HEK293 (cell line): ENCODE data around the gene CROT.

Experiments used
- CTCF ChIA-PET: fragments of 350-600 bp; formaldehyde crosslinking; extraction: SDS; loops from one replicate; lab custom pipeline; 2021; ENCODE audit warnings: antibody characterized with exemption; lab: Yijun Ruan, JAX
- POLR2A ChIA-PET: fragments of 300-600 bp; formaldehyde crosslinking; extraction: SDS; loops from one replicate; lab custom pipeline; 2020; ENCODE audit warnings: antibody characterized with exemption, inconsistent platforms; lab: Yijun Ruan, JAX
- H3K27ac ChIP-seq: fragments of 200-500 bp; sonication (Bioruptor generic); 2 replicates; pipeline ENCODE4 v1.5.1; 2014; ENCODE audit warnings: low read depth, low read length, control low read depth, inconsistent platforms; ENCODE audit errors: extremely low read depth
- H3K36me3 ChIP-seq, 2 experiments: fragments of 200-500 bp in 1 of 2; sonication (Bioruptor generic) in 1 of 2; 1 replicate in 1 of 2; 2 replicates in 1 of 2; pipeline ENCODE4 v1.5.1; 2014 to 2017; ENCODE audit warnings: inconsistent platforms in 2 of 2, low read length in 2 of 2; ENCODE audit not compliant: control insufficient read depth in 2 of 2, insufficient read depth in 1 of 2
- H3K4me1 ChIP-seq: fragments of 200-500 bp; sonication (Bioruptor generic); 2 replicates; pipeline ENCODE4 v1.5.1; 2014; ENCODE audit warnings: mild to moderate bottlenecking, low read length, inconsistent platforms; ENCODE audit not compliant: control insufficient read depth, insufficient read depth
- H3K4me3 ChIP-seq: 2 replicates; pipeline ENCODE4 v1.5.1; 2011; ENCODE audit warnings: low read depth, mild to moderate bottlenecking, control low read depth, low read length, moderate library complexity
- H3K9me3 ChIP-seq: fragments of 200-500 bp; sonication (Bioruptor generic); 2 replicates; pipeline ENCODE4 v1.5.1; 2014; ENCODE audit warnings: low read depth, low read length, inconsistent platforms; ENCODE audit not compliant: control insufficient read depth, insufficient read depth
- EGR2 ChIP-seq: fragments of 450-650 bp; formaldehyde crosslinking; IDR thresholded peaks from 2 replicates; pipeline ENCODE4 v1.5.1; 2016; ENCODE audit warnings: low read depth, missing biosample characterization, missing genetic modification characterization
- MZF1 ChIP-seq: fragments of 450-650 bp; formaldehyde crosslinking; IDR thresholded peaks from 2 replicates; pipeline ENCODE4 v1.5.1; 2017; ENCODE audit warnings: missing biosample characterization, missing genetic modification characterization, borderline replicate concordance
- SCRT2 ChIP-seq: fragments of 450-650 bp; formaldehyde crosslinking; IDR thresholded peaks from 2 replicates; pipeline ENCODE4 v1.5.1; 2016; ENCODE audit warnings: missing biosample characterization, missing genetic modification characterization
- TRIM28 ChIP-seq: IDR thresholded peaks from 2 replicates; pipeline ENCODE4 v1.6.1; 2011; ENCODE audit warnings: low read length, control low read depth, borderline replicate concordance
- ZEB2 ChIP-seq: fragments of 450-650 bp; formaldehyde crosslinking; IDR thresholded peaks from 2 replicates; pipeline ENCODE4 v1.5.1; 2016; ENCODE audit warnings: missing biosample characterization, missing genetic modification characterization
- ZIC2 ChIP-seq: fragments of 450-650 bp; formaldehyde crosslinking; IDR thresholded peaks from 2 replicates; pipeline ENCODE4 v1.5.1; 2016; ENCODE audit warnings: missing biosample characterization, missing genetic modification characterization
- ZNF112 ChIP-seq: fragments of 450-650 bp; formaldehyde crosslinking; IDR thresholded peaks from 2 replicates; pipeline ENCODE4 v1.5.0; 2017; ENCODE audit warnings: missing biosample characterization, missing genetic modification characterization
- ZNF121 ChIP-seq: fragments of 450-650 bp; formaldehyde crosslinking; IDR thresholded peaks from 2 replicates; pipeline ENCODE4 v1.5.1; 2016; ENCODE audit warnings: missing biosample characterization, missing genetic modification characterization
- ZNF184 ChIP-seq: fragments of 450-650 bp; IDR thresholded peaks from 2 replicates; pipeline ENCODE4 v1.5.1; 2018; ENCODE audit warnings: missing biosample characterization, mild to moderate bottlenecking, missing genetic modification characterization
- ZNF23 ChIP-seq: fragments of 450-650 bp; formaldehyde crosslinking; IDR thresholded peaks from 2 replicates; pipeline ENCODE4 v1.5.1; 2016; ENCODE audit warnings: missing biosample characterization, missing genetic modification characterization, borderline replicate concordance
- ZNF24 ChIP-seq: fragments of 450-650 bp; formaldehyde crosslinking; IDR thresholded peaks from 2 replicates; pipeline ENCODE4 v1.5.1; 2016; ENCODE audit warnings: missing biosample characterization, missing genetic modification characterization
- ZNF302 ChIP-seq: fragments of 450-650 bp; formaldehyde crosslinking; IDR thresholded peaks from 2 replicates; pipeline ENCODE4 v1.5.1; 2016; ENCODE audit warnings: missing biosample characterization, missing genetic modification characterization, low read depth
- ZNF423 ChIP-seq: fragments of 450-650 bp; formaldehyde crosslinking; IDR thresholded peaks from 2 replicates; pipeline ENCODE4 v1.5.1; 2016; ENCODE audit warnings: missing biosample characterization, missing genetic modification characterization
- ZNF529 ChIP-seq: fragments of 450-650 bp; formaldehyde crosslinking; IDR thresholded peaks from 2 replicates; pipeline ENCODE4 v1.5.1; 2017; ENCODE audit warnings: missing genetic modification characterization, missing biosample characterization; ENCODE audit not compliant: insufficient replicate concordance
- ZNF548 ChIP-seq: fragments of 450-650 bp; formaldehyde crosslinking; IDR thresholded peaks from 2 replicates; pipeline ENCODE4 v1.5.1; 2016; ENCODE audit warnings: missing biosample characterization, missing genetic modification characterization
- ZNF561 ChIP-seq: fragments of 450-650 bp; IDR thresholded peaks from 2 replicates; pipeline ENCODE4 v1.5.1; 2018; ENCODE audit warnings: missing biosample characterization, missing genetic modification characterization, borderline replicate concordance
- ZNF600 ChIP-seq: fragments of 450-650 bp; formaldehyde crosslinking; IDR thresholded peaks from 2 replicates; pipeline ENCODE4 v1.5.1; 2016; ENCODE audit warnings: missing biosample characterization, missing genetic modification characterization
- ZNF654 ChIP-seq: fragments of 450-650 bp; formaldehyde crosslinking; IDR thresholded peaks from 2 replicates; pipeline ENCODE4 v1.5.1; 2016; ENCODE audit warnings: low read depth, missing biosample characterization, missing genetic modification characterization
- ZNF664 ChIP-seq: fragments of 450-650 bp; formaldehyde crosslinking; IDR thresholded peaks from 2 replicates; pipeline ENCODE4 v1.5.1; 2016; ENCODE audit warnings: missing biosample characterization, missing genetic modification characterization
- TF ChIP-seq, protein P1 (sequence below): fragments of 450-650 bp; formaldehyde crosslinking; IDR thresholded peaks from 2 replicates; pipeline ENCODE4 v1.5.1; 2016; ENCODE audit warnings: missing biosample characterization, missing genetic modification characterization
- TF ChIP-seq, protein P2 (sequence below): fragments of 450-650 bp; formaldehyde crosslinking; IDR thresholded peaks from 2 replicates; pipeline ENCODE4 v1.5.1; 2017; ENCODE audit warnings: missing biosample characterization, missing genetic modification characterization
- TF ChIP-seq, protein P3 (sequence below): fragments of 450-650 bp; formaldehyde crosslinking; IDR thresholded peaks from 2 replicates; pipeline ENCODE4 v1.5.1; 2016; ENCODE audit warnings: missing biosample characterization, missing genetic modification characterization
- TF ChIP-seq, protein P4 (sequence below): fragments of 450-650 bp; formaldehyde crosslinking; IDR thresholded peaks from 2 replicates; pipeline ENCODE4 v1.5.1; 2016; ENCODE audit warnings: missing biosample characterization, missing genetic modification characterization, low read depth

CROT gene

DNA sequence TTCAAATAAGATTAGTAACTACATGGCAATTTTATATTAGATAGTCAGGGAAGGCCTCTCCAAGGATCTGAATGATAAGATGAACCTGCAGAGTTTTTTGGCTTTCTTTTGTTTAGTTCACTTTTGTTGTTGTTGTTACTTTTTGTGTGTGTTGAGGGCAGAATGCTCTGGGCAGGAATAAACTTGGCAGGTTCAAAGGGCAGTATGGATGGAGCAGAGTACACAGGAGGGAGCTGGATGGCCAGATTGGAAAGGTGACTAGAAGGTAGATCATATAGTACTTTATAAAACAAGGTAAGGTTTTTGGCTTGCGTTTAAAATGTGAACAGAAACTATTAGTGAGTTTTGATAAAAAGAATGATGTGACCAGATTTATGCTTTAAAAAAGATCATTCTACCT is 17.9 kb downstream of the CROT start:
- H3K36me3 ChIP-seq = peaks cover 5 to 15% of the 10 kb centered on the region in 2 experiments; a peak in 1 of 3 replicates
- CTCF ChIA-PET = no interaction called here
- POLR2A ChIA-PET = no interaction called here
- no peak overlapping the region for H3K27ac ChIP-seq
- no peak for TF ChIP-seq ZNF184
- TF ChIP-seq ZNF529 = no peak
- TF ChIP-seq, protein P1, sequence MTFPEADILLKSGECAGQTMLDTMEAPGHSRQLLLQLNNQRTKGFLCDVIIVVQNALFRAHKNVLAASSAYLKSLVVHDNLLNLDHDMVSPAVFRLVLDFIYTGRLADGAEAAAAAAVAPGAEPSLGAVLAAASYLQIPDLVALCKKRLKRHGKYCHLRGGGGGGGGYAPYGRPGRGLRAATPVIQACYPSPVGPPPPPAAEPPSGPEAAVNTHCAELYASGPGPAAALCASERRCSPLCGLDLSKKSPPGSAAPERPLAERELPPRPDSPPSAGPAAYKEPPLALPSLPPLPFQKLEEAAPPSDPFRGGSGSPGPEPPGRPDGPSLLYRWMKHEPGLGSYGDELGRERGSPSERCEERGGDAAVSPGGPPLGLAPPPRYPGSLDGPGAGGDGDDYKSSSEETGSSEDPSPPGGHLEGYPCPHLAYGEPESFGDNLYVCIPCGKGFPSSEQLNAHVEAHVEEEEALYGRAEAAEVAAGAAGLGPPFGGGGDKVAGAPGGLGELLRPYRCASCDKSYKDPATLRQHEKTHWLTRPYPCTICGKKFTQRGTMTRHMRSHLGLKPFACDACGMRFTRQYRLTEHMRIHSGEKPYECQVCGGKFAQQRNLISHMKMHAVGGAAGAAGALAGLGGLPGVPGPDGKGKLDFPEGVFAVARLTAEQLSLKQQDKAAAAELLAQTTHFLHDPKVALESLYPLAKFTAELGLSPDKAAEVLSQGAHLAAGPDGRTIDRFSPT (tag by site-specific recombination) = no peak
- TF ChIP-seq MZF1 (tag by site-specific recombination) = no peak
- no peak for TF ChIP-seq ZEB2 (tag by site-specific recombination)
- H3K4me3 ChIP-seq = no peak overlapping the region
- H3K4me1 ChIP-seq = no peaks in the 10 kb centered on the region
- no peaks in the 10 kb centered on the region for H3K9me3 ChIP-seq

DNA sequence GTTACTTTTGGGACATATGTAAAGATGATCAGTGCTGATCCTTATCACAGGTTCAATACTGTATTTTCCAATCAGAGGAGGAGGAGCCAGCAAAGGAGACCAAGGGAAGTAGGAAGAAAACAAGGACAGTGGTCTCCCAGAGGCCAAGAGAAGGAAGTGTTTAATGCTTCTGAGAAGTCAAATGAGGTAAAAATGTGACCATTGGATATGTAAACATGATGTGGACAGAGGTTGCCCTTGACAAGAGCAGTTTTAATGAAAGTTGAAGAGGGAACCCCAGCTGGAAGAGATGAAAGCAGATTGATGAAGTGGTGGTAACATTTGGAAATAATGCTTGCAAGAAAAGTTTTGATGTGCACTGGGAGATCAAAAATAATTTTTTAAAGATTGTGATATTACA is 18.8 kb downstream of the CROT start:
- ChIA-PET CTCF (no interaction called here), POLR2A (no interaction called here)
- Histone ChIP-seq H3K4me3 (no peak overlapping the region), H3K27ac (no peak overlapping the region), H3K36me3 (peaks cover 5 to 15% of the 10 kb centered on the region in 2 experiments; a peak in 1 of 3 replicates), H3K4me1 (no peaks in the 10 kb centered on the region), H3K9me3 (no peaks in the 10 kb centered on the region)
- TF ChIP-seq ZNF24 = no peak
- TF ChIP-seq ZNF112 = no peak
- TF ChIP-seq ZNF664 (tag by site-specific recombination) = no peak
- no peak for TF ChIP-seq ZNF600 (tag by site-specific recombination)
- TF ChIP-seq ZNF548 (tag by site-specific recombination) = no peak
- no peak for TF ChIP-seq ZNF423
- no peak for TF ChIP-seq ZIC2 (tag by site-specific recombination)
- TF ChIP-seq SCRT2 (tag by site-specific recombination) = no peak
- TF ChIP-seq, protein P2, sequence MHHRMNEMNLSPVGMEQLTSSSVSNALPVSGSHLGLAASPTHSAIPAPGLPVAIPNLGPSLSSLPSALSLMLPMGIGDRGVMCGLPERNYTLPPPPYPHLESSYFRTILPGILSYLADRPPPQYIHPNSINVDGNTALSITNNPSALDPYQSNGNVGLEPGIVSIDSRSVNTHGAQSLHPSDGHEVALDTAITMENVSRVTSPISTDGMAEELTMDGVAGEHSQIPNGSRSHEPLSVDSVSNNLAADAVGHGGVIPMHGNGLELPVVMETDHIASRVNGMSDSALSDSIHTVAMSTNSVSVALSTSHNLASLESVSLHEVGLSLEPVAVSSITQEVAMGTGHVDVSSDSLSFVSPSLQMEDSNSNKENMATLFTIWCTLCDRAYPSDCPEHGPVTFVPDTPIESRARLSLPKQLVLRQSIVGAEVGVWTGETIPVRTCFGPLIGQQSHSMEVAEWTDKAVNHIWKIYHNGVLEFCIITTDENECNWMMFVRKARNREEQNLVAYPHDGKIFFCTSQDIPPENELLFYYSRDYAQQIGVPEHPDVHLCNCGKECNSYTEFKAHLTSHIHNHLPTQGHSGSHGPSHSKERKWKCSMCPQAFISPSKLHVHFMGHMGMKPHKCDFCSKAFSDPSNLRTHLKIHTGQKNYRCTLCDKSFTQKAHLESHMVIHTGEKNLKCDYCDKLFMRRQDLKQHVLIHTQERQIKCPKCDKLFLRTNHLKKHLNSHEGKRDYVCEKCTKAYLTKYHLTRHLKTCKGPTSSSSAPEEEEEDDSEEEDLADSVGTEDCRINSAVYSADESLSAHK (tag by site-specific recombination) = no peak
- no peak for TF ChIP-seq ZNF302 (tag by site-specific recombination)

DNA sequence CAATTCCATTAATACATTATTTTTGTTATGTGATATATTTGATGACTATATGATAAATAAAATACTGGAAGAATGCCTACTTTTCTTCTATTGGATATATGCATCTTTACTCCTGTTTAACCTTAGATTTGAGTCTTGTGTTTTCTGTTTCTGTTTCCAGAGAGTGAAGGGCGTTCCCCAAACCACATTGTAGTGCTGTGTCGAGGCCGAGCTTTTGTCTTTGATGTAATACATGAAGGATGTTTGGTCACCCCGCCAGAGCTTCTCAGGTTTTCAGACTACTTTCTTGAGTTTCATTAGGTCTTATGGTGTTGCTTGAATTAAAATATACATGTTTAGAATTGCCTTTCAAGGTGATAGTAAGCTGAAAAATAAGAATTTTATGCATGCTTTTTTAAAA is 23.8 kb downstream of the CROT start:
- no peak overlapping the region for H3K27ac ChIP-seq
- peaks cover 7 to 11% of the 10 kb centered on the region in 2 experiments; a peak in 2 of 3 replicates for H3K36me3 ChIP-seq
- POLR2A ChIA-PET = no interaction called here
- no peaks in the 10 kb centered on the region for H3K9me3 ChIP-seq
- TF ChIP-seq ZNF654 (tag by site-specific recombination) (no peak), ZNF561 (tag by site-specific recombination) (no peak), EGR2 (no peak), ZNF23 (no peak), ZNF121 (no peak), TRIM28 (no peak)
- TF ChIP-seq, protein P3, sequence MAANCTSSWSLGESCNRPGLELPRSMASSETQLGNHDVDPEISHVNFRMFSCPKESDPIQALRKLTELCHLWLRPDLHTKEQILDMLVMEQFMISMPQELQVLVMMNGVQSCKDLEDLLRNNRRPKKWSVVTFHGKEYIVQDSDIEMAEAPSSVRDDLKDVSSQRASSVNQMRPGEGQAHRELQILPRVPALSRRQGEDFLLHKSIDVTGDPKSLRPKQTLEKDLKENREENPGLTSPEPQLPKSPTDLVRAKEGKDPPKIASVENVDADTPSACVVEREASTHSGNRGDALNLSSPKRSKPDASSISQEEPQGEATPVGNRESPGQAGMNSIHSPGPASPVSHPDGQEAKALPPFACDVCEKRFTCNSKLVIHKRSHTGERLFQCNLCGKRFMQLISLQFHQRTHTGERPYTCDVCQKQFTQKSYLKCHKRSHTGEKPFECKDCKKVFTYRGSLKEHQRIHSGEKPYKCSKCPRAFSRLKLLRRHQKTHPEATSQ = no peak
- TF ChIP-seq, protein P4, sequence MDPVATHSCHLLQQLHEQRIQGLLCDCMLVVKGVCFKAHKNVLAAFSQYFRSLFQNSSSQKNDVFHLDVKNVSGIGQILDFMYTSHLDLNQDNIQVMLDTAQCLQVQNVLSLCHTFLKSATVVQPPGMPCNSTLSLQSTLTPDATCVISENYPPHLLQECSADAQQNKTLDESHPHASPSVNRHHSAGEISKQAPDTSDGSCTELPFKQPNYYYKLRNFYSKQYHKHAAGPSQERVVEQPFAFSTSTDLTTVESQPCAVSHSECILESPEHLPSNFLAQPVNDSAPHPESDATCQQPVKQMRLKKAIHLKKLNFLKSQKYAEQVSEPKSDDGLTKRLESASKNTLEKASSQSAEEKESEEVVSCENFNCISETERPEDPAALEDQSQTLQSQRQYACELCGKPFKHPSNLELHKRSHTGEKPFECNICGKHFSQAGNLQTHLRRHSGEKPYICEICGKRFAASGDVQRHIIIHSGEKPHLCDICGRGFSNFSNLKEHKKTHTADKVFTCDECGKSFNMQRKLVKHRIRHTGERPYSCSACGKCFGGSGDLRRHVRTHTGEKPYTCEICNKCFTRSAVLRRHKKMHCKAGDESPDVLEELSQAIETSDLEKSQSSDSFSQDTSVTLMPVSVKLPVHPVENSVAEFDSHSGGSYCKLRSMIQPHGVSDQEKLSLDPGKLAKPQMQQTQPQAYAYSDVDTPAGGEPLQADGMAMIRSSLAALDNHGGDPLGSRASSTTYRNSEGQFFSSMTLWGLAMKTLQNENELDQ (tag by site-specific recombination) = no peak
- H3K4me3 ChIP-seq = no peak overlapping the region
- no peaks in the 10 kb centered on the region for H3K4me1 ChIP-seq
- CTCF ChIA-PET = no interaction called here
